ENCODE data around the gene SULT6B1. TPM values are rescaled to one million over a fixed set of nuclear protein-coding genes. Genes with fewer than 3 reads are reported as not detected.

SULT6B1 gene
- total RNA-seq, 1 donor from 2014 or later: not detected

DNA sequence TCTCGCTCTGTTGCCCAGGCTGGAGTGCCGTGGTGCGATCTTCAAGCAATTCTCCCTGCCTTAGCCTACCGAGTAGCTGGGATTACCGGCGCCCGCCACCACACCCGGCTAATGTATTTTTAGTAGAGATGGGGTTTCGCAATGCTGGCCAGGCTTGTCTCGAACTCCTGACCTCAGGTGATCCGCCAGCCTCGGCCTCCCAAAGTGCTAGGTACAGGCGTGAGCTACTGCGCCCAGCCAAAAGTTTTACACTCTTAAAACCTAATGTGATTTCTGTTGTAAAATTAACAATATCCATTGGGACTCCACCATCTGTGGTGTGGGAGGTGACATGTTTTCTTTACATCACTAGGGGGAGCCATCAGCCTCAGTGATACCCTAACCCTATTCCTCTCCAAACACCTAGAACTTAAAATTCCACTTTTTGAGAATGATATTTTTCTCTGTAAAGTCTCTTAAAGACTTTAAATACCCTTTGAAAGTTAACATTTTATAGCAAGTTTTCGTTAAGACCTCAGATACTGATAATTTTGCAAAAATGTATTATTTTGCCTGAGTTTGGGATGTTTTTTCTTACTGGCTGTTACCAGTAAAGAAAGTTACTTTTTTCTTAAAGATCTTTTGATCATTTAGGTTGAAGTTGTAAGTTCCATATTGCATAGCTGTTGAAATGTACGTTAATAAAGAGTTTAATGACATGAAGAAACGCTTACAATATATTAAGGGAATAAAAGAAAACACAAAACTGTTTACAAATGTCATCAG lies 20.1 kb downstream of the SULT6B1 start:
- intact Hi-C loops (cut with DNase I): no loop called here
- H3K36me3 ChIP-seq: no peaks in the 10 kb centered on the region
- H3K4me1 ChIP-seq: no peaks in the 10 kb centered on the region
- H3K27ac ChIP-seq: no peak overlapping the region
- TF ChIP-seq, protein P1, sequence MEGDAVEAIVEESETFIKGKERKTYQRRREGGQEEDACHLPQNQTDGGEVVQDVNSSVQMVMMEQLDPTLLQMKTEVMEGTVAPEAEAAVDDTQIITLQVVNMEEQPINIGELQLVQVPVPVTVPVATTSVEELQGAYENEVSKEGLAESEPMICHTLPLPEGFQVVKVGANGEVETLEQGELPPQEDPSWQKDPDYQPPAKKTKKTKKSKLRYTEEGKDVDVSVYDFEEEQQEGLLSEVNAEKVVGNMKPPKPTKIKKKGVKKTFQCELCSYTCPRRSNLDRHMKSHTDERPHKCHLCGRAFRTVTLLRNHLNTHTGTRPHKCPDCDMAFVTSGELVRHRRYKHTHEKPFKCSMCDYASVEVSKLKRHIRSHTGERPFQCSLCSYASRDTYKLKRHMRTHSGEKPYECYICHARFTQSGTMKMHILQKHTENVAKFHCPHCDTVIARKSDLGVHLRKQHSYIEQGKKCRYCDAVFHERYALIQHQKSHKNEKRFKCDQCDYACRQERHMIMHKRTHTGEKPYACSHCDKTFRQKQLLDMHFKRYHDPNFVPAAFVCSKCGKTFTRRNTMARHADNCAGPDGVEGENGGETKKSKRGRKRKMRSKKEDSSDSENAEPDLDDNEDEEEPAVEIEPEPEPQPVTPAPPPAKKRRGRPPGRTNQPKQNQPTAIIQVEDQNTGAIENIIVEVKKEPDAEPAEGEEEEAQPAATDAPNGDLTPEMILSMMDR (IDR thresholded peaks at IDR 0.05): peak; percentile 24 to 41 (median 32)
- TF ChIP-seq POLR2AphosphoS5 (IDR thresholded peaks at IDR 0.05; ENCODE audit: insufficient read depth in 1 of 2, low read depth in 1 of 2): no peak
- no peaks in the 10 kb centered on the region for H3K9me3 ChIP-seq
- no peak overlapping the region for H3K4me3 ChIP-seq
- no peak for DNase-seq (ENCODE audit: extremely low spot score in 2 of 2)
- no peaks in the 10 kb centered on the region for H3K27me3 ChIP-seq

DNA sequence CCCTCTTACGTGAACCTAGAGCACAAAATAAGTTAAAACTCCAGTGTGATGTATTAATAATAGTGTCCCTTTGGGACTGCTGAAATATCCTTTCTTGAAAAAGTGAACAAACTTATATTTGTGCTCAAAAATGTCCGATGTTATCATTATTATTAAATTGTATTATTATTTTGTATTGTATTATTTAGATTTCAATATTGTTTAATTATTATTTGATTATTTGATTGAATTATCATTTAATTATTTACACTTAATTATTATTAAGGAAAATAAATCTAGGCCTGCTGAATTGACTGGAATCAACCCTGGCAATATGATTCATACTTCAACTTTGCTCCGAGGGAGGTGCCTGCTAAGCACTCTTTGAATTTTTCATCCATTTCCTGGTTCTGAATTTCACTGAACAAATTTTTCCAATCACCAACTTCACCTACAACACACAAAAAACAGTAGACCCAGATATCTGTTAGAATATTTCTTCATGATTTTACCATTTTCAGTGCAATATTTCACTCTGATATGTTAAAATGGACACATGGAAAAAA lies 20.8 kb downstream of the SULT6B1 start:
- intact Hi-C loops (cut with DNase I): no loop called here
- Histone ChIP-seq H3K9me3 (no peaks in the 10 kb centered on the region), H3K4me3 (no peak overlapping the region), H3K27me3 (no peaks in the 10 kb centered on the region), H3K4me1 (no peaks in the 10 kb centered on the region), H3K27ac (no peak overlapping the region), H3K36me3 (no peaks in the 10 kb centered on the region)
- no peak for DNase-seq (ENCODE audit: extremely low spot score in 2 of 2)
- TF ChIP-seq, protein P1 (IDR thresholded peaks at IDR 0.05): no peak

DNA sequence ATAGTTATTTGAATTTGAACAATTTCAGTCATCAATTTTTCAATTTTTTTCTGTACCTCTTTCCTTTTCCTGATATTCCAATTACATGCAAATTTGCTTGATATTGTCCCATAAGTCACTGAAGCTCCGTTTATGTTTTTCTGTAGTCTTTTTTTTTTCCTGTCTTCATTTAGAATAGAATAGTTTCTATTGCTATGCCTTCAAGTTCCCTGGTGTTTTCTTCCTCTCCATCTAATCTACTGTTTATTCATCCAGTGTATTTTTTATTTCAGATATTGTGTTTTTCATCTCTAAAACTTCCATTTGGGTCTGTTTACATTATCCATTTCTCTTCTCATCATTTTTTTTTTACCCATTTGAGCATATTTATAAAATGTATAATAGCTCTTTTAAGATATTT lies 23.7 kb downstream of the SULT6B1 start:
- no peak overlapping the region for H3K27ac ChIP-seq
- H3K4me1 ChIP-seq: no peaks in the 10 kb centered on the region
- no peak for TF ChIP-seq POLR2A (IDR thresholded peaks at IDR 0.05)
- no peak for TF ChIP-seq POLR2AphosphoS5 (IDR thresholded peaks at IDR 0.05; ENCODE audit: insufficient read depth in 1 of 2, low read depth in 1 of 2)
- TF ChIP-seq, protein P1 (IDR thresholded peaks at IDR 0.05): no peak
- no peaks in the 10 kb centered on the region for H3K9me3 ChIP-seq
- H3K4me3 ChIP-seq: no peak overlapping the region
- intact Hi-C loops (cut with DNase I): no loop called here
- no peaks in the 10 kb centered on the region for H3K36me3 ChIP-seq
- no peaks in the 10 kb centered on the region for H3K27me3 ChIP-seq
- no peak for DNase-seq (ENCODE audit: extremely low spot score in 2 of 2)

GRCh38 chr2:37156857-37157714 lies 31.4 kb downstream of the SULT6B1 start, which contains the start of gene EIF2AK2:
TSS of gene EIF2AK2 (minus strand) at chr2:37156980. CDS start at chr2:37147806, 9,174 bp downstream.
- Histone ChIP-seq H3K27me3 (no peaks in the 10 kb centered on the region), H3K36me3 (no peaks in the 10 kb centered on the region), H3K27ac (peak within 1 kb of the TSS; percentile 92), H3K9me3 (no peaks in the 10 kb centered on the region), H3K4me3 (peak within 1 kb of the TSS; percentile 66 to 82), H3K4me1 (peaks cover 19% of the 10 kb centered on the region)
- TF ChIP-seq POLR2AphosphoS5 (IDR thresholded peaks at IDR 0.05; ENCODE audit: insufficient read depth in 1 of 2, low read depth in 1 of 2): no peak
- TF ChIP-seq, protein P1 (IDR thresholded peaks at IDR 0.05): no peak
- TF ChIP-seq POLR2A (IDR thresholded peaks at IDR 0.05): no peak
- intact Hi-C loops (cut with DNase I): no loop called here
- DNase-seq (ENCODE audit: extremely low spot score in 2 of 2): peak in 1 of 2 donors; percentile 89
